HG03097 (cell line): ENCODE measurements around the gene RAPGEF1.
"Not testable (repeated sequence)": the region's sequence is repeated elsewhere in the genome, so short reads cannot be mapped to it uniquely, and the experiment has no call there.

Experiments
- ATAC-seq: cut with Tn5 transposase; IDR thresholded peaks from one replicate; pipeline ENCODE4 v1.9.1; 2021; ENCODE audit not compliant: unreplicated experiment, low FRiP score

The RAPGEF1 gene

DNA sequence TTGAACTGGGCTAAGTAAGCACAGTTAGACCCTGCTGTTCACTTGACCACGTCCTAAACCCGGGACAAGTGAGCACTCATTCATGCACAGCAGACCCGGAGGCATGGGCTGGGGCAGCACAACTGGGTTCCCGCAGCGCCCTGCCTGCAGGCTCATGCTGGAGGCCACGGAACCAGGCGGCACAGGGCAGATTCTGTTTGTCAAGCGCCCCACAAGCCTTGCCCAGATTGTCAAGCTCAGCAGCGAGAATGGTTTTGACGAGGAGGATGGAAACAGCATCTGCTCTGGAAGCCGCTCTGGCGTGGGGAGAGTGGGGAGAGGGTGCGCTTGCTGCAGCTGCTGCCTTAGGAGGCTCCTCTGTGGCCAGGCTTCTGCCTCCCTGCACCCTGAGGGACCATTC, 161.9 kb downstream of the RAPGEF1 start:
- ATAC-seq = no peak

- no peak for ATAC-seq
These were observed 162.6 kb downstream of the RAPGEF1 start for GRCh38 chr9:131577005-131578000.

GRCh38 chr9:131575946-131576853, 163.7 kb downstream of the RAPGEF1 start:
- no peak for ATAC-seq

DNA sequence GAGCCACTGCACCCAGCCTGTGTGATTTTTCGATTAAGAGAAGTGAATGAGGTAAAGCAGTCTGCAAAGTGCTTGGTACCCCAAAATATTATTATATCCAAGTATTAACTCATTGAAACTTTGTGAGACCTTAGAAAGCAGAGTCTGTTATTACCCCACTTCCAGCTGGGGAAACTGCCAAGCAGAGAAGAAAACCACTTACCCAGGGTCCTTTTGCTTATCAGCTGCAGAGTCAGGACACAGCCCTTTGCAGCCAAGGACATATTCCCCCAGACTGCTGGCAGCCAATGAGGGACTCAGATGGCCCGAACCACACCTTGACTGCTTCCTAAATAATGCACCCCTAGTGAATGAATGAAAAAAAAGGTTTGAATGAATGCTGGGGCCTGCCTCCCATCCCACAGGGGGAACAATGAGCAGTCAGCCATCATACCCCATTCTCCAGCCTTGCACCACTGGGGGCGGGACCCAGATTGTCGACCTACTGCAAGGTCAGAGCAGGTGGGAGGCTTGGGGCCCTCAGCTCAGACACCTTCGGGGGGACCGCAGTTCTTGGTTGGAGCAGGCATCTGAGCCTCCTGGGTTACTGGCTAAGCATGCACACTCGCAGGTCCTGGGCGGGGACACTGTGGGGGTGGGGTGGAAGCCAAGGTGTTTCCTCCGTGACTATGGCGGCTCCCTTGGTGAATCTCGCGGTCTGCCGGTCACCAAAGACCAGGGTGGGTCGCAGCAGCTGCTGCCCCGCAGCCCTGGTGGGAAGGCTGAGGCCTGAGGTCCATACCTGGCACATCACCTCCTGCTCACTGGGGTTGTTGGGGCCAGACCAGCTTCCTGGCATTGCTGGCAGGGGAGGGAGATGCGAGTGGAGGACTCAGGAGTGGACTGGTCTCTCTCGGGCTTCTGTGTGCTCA, 164.9 kb downstream of the RAPGEF1 start:
- ATAC-seq = no peak

DNA sequence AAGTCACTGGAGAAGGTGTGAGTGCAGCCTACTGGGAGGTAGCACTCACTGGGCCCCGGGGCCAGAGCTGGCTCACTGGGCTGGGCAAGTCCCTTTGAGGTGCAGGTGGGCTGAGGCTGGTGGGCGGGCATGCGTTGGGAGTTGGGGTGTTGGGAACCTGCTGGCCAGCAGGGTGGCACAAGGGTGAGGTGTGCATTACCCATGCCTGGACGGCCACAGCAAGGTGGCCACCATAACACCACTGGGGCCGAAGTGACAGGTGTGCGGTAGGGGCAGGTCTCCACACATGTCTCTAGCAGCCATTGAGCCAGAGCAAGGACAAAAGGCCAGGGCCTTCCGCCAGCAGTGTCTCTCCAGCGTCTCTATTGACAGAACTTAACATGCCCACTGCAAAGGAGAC, 172.0 kb downstream of the RAPGEF1 start:
- no peak for ATAC-seq

DNA sequence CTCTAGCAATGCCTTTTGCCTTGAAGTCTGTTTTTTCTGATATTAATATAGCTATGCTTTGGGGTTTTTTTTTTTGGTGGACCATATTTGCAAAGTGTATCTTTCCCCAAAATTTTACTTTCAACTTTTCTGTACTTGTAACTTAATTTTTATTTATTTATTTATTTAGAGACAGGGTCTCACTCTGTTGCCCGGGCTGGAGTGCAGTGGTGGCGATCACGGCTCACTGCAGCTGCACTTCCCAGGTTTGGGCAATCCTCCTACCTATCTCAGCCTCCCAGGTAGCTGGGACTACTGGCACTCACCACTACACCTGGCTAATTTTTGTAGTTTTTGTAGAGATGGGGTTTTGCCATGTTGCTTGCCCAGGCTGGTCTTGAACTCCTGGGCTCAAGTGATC, 173.7 kb downstream of the RAPGEF1 start:
- ATAC-seq = no peak

DNA sequence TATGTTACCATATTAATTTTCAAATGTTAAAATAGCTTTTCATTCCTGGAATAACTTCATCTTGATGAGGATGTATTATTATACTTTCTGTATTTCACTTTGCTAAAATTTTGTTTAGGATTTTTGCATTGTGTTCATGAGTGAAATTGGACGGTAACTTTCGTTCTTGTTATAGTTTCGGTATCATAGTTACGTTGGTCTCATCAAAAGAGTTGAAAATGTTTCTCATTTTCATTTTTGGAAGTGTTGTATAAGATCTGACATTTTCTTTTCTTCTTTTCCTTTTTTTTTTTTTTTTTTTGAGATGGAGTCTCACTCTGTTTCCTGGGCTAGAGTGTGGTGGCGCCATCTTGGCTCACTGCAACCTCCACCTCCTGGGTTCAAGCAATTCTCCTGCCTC, 174.5 kb downstream of the RAPGEF1 start:
- ATAC-seq = no peak

DNA sequence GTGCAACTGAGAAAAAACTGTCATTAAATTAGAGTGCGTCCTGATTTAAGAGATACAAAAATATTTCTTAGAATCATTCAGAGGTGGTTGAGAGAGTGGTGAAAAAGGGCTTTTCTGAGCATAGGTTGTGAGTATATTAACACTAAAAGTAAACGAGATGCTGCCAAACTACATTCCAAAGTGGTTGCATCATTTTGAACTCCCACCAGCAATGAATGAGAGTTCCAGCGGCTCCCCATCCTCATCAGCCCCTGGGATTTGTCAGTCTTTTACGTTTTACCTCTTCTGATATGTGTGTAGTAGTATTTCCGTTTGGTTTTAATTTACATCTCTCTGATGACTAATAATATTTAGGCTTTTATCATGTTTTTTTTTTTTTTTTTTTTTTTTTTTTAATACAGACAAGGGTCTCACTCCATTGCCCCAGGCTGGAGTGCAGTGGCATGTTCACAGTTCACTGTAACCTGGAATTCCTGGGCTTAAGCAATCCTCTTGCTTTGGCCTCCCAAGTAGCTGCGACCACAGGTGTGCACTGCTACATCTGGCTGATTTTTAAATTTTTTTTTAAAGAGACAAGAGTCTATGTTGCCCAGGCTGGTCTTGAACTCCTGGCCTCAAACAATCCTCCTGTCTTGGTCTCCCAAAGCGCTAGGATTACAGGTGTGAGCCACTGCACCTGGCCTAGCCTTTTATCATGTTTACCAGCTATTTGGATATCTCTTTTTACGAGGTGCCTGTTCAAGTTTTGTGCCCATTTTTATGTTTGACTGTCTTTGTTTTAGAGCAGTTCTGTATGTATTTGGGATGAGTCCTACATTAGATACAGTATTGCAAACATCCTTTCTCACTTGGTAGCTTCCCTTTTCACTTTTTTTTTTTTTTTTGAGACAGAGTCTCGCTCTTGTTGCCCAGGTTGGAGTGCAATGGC, 177.6 kb downstream of the RAPGEF1 start:
- no peak for ATAC-seq

- no peak for ATAC-seq
These were observed 180.4 kb downstream of the RAPGEF1 start for GRCh38 chr9:131559421-131560000.

DNA sequence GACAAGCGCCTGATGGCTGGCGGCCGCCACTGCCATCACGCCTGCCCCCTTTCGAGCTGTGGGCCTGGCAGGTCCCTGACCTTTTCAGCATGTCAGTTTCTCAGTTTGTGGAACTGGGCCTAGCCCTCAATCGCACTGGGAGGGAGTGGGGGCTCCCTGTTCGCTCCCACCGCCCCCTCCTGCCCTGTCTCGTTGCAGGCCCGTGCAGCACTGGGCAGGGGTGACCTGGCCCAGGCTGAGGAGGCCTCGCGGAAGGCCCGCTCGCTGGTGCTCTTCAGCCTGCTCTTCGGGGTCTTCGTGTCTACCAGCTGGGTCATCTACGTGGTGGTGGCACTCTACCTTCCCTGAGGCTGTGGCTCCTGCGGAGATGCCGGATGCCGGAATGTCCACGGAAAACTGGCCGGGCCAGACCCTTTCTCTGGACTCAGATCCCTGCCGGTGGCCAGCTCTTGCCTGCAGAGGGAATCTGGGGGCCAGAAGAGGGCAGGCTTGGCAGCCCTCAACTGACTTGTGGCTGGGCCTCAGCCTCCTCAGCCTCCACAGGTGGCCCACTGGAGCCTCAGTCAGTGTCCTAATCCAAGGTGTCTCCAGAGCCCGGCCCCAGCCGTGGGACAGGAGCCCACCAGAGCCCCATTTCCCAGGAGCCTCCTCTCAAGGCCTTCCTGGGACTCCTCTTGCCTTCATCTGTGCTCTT, 181.9 kb downstream of the RAPGEF1 start:
- no peak for ATAC-seq

DNA sequence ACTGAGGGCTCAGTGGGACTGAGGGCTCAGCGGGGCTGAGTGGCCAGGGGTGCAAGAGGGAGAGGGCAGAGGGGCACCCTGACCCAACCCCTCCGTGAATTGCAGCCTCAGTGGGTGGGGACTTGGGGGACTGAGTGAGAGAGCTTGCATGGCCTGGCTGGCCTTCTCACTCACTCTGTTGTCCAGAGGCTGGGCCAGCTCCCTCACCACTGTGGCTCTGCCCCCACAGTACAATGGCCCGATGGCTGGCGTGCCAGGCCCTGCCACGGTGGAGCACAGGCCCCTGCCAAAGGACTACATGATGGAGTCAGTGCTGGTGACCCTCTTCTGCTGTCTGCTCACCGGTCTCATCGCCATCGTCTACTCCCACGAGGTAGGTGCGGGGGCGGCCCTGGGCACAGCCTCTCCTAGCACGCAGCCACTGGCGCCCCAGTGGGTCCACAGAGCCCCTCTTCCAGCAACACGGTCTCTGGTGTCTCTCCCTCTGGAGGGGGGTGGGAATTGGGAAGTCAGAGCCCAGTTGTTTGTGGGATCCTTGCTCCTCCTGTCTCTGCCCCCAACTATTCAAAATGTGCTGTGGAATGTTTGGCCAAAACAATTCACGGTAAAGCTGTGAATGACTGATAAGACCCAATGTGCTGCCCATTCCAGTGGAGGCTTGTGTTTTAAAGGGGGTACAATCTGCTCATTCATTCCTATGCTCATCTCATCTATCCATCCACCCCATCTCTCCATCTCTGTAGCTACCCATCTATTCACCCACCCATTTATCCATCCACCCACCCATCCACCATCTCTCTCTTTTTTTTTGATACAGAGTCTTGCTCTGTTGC, 183.8 kb downstream of the RAPGEF1 start:
- no peak for ATAC-seq

DNA sequence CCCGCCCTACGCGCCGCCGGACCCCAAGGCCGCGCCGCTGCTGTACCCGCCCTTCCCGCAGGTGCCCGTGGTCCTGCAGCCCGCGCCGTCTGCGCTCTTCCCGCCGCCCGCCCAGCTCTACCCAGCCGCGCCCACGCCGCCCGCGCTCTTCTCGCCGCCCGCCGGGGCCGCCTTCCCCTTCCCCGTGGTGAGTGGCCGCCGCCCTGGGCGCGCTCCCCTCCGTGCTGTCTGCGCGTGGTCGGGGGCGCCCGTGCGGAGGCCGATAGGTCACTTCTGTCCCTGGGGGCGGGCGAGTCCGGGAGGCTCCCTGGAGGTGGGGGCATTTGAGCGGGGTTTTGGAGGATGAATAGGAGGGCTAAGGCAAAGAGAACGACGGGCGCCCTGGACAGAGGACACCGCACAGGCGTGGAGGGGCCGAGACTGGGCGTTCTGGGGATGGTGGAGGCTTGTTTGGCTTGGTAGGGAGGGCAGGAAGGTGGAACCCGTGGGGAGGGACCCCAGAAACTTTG, 185.0 kb downstream of the RAPGEF1 start:
- ATAC-seq = no peak

GRCh38 chr9:131554087-131554842, 185.6 kb downstream of the RAPGEF1 start:
- no peak for ATAC-seq

GRCh38 chr9:131552030-131552429, 187.8 kb downstream of the RAPGEF1 start:
- ATAC-seq = no peak

DNA sequence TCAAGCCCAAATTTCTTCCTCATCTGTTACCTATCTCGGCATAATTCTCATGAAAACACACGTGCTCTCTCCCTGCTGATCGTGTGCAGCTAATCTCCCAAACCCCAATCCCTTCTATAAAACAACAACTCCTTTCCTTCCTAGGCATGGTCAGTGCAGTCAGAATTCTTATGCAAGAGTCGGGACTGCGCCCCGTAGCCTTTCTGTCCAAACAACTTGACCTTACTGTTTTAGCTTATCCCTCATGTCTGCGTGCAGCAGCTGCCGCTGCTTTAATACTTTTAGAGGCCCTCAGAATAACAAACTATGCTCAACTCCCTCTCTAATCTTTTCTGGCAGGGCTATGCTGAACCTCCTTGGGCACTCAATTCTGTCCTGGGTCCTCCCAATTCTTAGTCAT, 189.4 kb downstream of the RAPGEF1 start:
- not testable (repeated sequence) for ATAC-seq

GRCh38 chr9:131549186-131549585, 190.7 kb downstream of the RAPGEF1 start:
- ATAC-seq = not testable (repeated sequence)
